HG02973 (cell line): Measurements from ENCODE around the gene TET1.
"Not testable (repeated sequence)": the region's sequence is repeated elsewhere in the genome, so short reads cannot be mapped to it uniquely, and the experiment has no call there.

ENCODE experiments used
- ATAC-seq: cut with Tn5 transposase; IDR thresholded peaks from one replicate; pipeline ENCODE4 v1.9.1; 2021; ENCODE audit warnings: moderate library complexity; ENCODE audit not compliant: unreplicated experiment

Gene TET1

DNA sequence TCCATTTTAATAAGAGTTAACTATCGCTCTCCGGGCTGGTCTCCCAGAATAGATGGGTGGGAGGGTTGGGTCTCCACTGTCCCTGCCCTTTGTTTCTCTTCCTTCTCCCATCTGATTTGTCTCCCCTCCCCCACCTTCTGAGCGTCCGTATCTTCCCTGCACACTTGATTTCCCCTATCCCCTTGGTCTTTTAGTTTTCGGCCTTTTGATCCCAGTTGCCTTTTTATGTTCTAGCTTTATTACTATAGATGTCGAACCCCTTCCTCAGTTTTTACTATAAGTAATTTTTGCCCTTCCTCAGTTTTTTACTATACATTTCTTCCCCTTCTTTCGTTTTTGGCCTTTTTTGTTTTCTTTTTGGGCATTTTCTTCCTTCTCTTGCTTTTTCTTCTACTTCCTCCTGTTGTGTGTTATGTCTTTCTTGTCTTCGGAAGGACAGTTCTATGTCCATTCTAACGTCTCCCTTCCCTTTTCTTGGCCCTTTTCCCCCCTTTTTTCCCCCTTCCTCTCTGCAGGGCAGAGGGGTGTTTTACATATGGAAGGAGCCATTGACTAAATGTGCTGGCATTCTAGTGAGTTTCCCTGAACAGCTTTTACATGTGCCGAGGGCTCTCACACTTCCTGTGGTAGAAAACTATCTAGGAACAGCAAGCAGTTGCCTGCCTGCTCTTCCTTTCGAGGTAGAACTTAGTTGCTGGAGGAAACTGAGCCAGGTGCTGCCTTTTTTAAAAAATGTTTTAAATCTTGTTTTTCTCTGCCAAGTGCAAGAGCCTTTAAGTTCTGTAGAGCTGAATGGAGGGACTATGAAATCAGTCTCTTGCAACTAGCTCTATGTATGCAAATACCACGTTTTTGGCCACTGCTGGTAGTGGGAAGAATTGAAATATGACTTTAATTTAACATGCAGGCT, 2.8 kb downstream of the TET1 start:
- no peak for ATAC-seq

- no peak for ATAC-seq
Observed at GRCh38 chr10:68564712-68565111, 4.6 kb downstream of the TET1 start.

GRCh38 chr10:68565658-68566057, 5.5 kb downstream of the TET1 start:
- no peak for ATAC-seq

- ATAC-seq: no peak
Observed at GRCh38 chr10:68566351-68566750, 6.2 kb downstream of the TET1 start.

DNA sequence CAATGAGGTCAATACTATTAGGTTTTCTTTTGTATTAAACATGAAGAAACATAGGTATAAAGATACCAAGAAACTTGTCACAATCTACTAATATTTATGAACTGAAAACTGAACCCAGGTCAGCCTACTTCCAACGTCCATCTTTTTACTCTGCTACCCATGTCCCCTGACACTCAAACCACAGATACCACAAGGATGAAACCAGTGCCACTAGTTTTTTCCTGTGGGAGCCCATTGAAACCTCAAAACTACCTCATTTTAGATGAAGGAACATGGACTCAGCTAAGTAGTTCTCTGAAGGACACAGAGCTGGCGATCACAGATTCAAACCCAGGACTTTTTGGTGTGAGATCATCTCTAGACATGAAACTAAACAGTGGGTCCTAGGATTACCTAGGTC, 6.8 kb downstream of the TET1 start:
- ATAC-seq: no peak

- ATAC-seq: no peak
Observed at GRCh38 chr10:68572151-68572550, 12.0 kb downstream of the TET1 start.

GRCh38 chr10:68574051-68574450, 13.9 kb downstream of the TET1 start:
- no peak for ATAC-seq

GRCh38 chr10:68576118-68576517, 16.0 kb downstream of the TET1 start:
- no peak for ATAC-seq

DNA sequence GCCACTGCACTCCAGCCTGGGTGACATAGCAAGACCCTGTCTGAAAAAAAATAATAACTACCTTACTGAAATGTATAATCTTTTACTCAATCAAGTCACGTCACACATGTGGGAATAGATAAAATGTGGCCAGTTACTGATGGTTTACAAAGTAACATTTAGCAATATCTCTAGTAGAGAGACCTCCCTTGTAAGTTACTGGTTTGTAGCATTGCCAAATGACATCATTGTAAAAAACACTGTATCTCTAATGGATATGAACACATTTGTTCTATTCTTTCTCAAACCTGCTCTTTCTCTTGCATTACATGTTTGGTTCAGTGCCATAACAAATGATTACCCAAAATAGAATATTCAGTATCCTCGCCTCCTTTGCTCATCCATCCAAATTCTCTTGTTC, 18.8 kb downstream of the TET1 start:
- ATAC-seq: no peak

- ATAC-seq: not testable (repeated sequence)
Observed at GRCh38 chr10:68584187-68584586, 24.1 kb downstream of the TET1 start.

DNA sequence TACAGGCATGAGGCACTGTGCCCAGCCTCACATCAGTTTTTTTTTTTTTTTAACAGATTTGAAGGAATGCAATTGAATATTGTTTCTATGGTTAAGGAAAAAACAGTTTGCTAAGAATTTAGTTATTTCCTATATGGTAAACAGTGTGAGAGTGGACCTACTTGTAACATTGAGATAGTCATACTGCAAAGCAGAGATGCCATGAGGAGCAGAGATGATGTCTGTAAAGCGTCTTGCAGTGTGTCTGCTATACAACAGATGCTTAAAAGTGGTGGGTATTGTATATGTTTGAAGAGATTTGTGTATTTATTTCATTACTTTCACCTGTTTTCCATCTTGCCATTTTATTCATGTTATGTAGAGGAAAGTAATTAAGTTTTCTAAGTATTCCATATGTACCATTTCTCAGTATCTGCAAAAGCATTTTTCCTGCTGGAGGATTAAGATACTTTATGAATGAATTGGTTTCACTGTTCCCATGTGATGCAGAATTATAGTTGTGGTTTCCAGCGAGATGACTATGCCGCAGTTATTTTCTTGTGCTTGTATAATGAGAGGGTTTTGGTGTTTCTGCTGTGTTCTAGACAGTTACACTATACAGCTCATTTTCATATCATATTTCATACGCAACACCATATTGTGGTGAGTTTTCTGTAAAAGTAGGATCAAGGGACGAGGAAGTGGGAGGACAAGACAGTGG, 26.6 kb downstream of the TET1 start:
- no peak for ATAC-seq

DNA sequence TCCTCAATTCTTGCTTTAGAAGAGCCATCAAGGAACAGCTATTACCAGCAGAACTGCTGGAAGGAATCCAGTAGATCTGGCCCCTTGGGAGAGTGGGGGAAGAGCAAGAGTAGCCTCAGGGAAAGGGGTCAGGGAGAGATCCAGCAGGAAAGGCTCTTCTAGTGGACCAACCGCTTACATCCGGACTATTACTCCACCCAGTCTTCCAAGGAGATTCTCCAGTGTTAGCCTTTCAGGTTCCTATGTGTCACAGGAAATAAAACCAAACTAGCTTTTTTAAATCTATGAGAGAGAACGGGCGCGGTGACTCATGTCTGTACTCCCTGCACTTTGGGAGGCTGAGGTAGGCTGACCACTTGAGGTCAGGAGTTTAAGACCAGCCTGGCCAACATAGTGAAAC, 34.3 kb downstream of the TET1 start:
- no peak for ATAC-seq

GRCh38 chr10:68595513-68595912, 35.4 kb downstream of the TET1 start:
- no peak for ATAC-seq

DNA sequence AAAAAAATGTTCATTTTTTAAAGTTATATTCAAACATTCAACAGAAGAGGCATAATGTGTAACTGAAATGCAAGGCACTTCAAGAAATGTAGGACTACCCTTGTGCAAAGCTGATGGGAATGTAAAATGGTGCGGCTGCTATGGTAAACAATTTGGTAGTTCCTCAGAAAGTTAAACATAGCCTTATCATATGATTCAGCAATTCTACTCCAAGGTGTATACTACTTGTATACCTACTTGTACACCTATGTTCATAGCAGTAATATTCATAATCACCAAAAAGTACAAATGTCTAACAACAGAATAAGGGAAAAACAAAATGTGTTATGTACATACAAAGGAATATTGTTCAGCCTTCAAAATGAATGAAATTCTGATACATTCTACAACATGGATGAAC, 37.3 kb downstream of the TET1 start:
- no peak for ATAC-seq

DNA sequence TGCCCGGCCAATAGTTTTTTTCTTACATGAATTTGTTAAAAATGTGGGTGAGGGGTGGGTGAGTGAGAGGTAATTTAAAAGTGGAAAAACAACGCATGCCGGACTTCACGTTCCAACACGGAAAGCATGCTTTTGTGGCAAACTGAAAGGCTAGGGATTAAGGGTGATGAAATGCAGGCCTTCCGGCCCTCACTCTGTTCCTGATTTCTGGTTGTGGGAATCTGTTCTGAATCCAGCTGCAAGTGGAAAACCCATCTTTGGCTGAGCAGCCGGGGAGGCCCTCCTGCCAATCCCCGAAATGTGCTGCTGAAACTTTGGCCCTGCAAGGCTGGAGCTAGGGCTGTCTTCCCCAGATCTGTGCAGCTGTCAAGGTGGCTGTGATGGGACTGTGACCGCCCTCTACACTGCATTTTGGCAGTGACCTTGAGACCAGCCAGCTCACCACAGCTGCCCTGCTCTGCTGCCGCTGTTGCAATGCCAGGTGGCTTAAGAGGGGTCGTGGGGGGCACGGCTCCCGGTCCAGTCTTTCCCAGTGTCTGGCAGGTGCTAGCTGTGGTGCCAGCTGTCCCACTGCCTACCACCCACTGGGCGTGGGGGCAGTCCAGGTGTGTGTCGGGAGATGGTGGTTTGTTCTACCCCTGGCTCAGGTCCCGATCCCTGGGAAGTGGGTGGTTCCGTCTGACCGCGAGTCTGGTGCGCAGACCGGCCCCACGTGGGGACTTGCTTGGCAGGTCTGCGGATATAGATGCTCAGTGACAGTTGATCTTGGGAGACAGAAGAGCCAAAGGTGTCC, 39.0 kb downstream of the TET1 start:
- ATAC-seq: no peak

DNA sequence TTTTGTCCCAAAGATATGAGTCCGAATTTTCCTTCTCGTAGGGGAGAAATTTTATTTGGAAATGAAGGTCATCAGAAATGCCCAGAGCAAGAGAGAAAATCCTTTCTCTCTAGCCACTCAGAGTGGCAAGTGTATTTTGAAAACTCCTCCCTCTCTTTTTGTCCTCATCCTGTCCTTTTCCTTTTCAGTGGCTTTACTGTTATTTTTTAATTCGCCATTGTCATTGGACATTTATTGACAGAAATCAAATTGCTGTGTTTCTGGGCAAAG, 39.6 kb downstream of the TET1 start:
- ATAC-seq: no peak

DNA sequence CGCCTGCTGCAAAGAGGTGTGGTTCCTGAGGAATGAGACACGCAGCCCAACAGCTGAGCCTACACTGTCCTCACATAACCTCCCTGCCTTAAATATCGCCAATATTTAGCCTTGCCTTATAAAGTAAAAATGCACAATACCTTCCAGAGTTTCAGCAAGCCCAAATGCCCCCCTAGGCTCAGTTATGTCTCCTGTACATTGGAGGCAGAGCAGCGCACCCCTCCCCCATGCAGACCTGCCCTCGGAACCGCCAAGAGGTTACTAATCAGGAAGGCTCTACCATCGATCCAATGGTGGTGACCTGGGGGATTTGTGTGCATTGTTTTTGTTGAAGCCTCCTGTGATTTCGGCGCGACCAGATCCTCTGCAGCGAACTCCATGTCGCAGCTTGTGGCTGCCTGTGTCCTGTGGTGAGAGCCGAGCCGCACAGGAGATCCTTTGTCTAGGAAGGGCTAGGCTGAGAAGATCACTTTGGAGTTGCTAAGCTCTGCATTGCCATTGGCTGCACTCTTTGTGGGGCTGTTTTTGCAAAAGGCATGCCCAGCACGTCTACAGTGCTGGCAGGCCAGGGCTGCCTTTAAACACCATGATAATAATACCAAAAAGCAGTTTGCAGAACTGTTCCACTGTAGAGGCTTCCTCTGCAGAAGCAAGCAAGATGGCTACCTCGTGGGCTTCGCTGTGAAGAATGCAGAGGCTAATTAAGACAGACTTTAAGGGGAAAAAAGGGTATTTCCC, 40.1 kb downstream of the TET1 start:
- peak; percentile 87 for ATAC-seq

DNA sequence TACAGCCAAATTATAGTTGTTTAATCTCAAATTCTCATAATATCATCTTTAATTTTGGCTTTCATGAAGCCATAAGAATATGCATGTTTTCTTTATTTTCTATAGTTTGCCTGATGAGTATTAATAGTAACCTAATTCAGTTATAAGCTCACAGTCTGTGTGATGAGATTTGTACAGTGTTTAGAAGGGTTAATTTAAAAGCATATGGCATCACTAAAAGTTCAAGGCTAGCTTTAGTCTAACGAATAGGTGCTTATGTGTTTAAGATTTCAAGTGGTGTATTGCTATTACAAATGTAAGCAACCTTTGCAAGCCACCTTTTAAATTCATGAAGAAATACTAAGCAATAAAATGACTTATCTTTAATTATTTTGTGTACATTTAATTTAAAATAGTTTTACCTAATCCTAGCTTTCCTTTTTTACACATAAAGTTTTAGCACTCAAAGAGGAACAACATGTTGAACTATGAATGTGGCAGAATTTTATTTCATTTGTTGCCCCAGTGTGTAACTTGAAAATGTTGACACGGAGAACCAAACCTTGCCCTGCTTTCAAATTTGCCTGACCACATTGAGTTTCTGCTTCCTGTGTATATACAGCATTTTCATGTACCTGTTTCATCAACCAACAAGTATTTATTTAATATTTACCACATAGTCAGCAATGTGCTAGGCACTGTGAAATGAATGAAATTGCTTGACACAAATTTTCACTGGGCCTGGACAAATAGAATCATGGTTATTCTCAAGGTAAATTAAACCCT, 41.5 kb downstream of the TET1 start:
- ATAC-seq: no peak

DNA sequence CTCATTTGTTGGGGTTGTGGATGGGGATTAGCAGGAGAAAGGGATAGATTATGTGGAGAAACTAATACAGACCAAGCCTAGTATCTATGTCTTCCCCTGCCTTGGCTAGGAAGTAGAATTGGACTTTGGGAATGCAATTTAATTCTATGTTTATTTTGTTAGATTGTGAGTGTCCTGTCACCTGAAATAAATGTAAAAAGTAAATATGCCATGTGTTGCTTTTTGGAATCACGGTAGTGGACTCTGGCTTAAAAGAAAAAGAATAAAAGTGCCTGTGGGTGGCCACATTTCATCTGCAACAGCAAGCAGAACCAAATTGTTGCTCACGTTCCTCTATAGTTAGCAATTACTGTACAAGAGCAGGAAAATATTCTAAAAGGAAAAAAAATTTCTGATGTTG, 42.3 kb downstream of the TET1 start:
- ATAC-seq: no peak

DNA sequence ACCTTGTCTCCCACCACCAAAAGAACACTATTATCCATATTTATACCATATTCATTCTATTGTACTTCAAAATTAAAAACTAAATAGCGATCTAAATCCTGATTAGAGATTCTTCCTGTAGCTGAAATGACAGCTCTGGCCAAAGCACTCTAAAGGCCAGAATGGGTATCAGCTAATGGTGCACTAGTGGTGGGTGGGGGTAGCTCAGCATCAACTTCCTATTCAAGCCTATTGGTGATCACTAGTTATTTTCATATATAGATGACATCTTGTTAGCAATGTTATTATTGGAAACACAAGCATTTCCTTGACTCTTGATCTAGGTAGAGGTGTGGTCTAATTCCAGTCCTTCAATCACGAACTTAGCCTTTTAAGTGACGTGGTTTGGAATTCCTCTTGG, 43.6 kb downstream of the TET1 start:
- ATAC-seq: no peak
